Body of pancreas (tissue), 4 donors: Measurements from ENCODE around the gene SCRN2.

Source experiments
- CTCF ChIP-seq, 7 experiments: fragments of 450-650 bp in 4 of 7; fragments of 200-600 bp in 3 of 7; sonication (generic) in 3 of 7; IDR thresholded peaks; one replicate each; pipeline ENCODE4 v1.5.1; 2016 to 2019; ENCODE audit warnings: antibody characterized with exemption in 7 of 7
- POLR2A ChIP-seq, 3 donors: fragments of 450-650 bp; IDR thresholded peaks; one replicate each; pipeline ENCODE4 v1.6.1; 2016; ENCODE audit warnings: antibody characterized with exemption in 3 of 3, mild to moderate bottlenecking in 2 of 3

DNA sequence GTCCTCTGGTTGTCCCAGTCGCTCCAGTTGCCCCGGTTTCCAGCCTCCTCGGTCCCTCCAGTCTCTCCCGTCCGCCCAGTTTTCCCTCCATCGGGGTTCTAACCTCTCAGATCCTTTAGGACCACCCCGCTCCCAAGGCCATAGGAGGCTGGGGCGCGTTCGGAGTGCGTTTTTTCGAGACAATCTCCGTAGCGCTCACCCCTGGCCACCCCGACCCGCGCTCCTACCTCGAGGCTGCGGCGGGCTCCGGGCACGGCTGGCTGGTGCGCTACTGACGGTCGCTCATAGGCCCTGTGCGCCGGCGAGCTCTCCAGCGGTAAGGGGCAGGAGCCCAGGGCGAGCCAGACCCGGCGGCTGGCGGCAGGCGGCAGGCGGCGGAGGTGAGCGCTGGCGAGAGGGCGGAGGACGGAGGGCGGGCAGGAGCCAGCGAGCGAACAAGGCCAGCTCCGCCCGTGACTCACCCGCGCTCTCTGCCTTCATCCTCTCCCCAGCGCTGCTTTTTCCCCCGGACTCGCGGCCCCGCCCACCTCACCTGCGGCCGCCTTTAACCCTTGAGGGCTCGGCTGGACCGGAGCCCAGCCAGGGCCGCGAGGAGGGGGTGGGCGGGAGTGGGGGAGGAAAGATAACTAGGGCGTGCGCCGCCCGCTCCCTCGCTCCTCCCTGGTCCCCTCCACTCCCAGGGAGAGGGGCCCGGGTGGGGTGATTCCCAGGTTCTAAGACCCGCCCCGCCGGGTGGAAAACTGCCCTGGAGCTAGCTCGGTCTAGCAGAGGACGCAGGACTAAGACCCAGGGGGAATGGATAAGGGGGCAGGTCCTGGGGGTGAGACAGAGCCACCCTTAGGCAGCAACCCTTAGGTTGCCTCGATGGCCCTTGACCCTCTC lies 9.9 kb upstream of the SCRN2 start, which contains the start of gene SP6:
- peak; percentile 50 to 63 (median 54) for TF ChIP-seq POLR2A (IDR thresholded peaks at IDR 0.05)
- peak; percentile 9 to 60 (median 37) for TF ChIP-seq CTCF (IDR thresholded peaks at IDR 0.05)
